ENCODE measurements around the gene TCF20.

TCF20 gene

GRCh38 chr22:42270510-42271190 lies at the start of gene TCF20:
TSS of gene TCF20 (minus strand) at chr22:42270653. CDS start at chr22:42215305, 55,348 bp downstream.
- in situ Hi-C loops (cut with HindIII; ENCODE audit: low sequenced_read_pairs) = no loop called here

GRCh38 chr22:42319386-42319785 lies 48.9 kb upstream of the TCF20 start:
- in situ Hi-C loops (cut with HindIII; ENCODE audit: low sequenced_read_pairs) = no loop called here

- in situ Hi-C loops (cut with HindIII; ENCODE audit: low sequenced_read_pairs) = no loop called here
Observed at GRCh38 chr22:42318967-42319366, 48.5 kb upstream of the TCF20 start.

GRCh38 chr22:42317691-42318547 lies 47.5 kb upstream of the TCF20 start:
- in situ Hi-C loops (cut with HindIII; ENCODE audit: low sequenced_read_pairs) = no loop called here

- in situ Hi-C loops (cut with HindIII; ENCODE audit: low sequenced_read_pairs) = no loop called here
Observed at GRCh38 chr22:42317008-42317407, 46.6 kb upstream of the TCF20 start.

GRCh38 chr22:42315392-42315756 lies 44.9 kb upstream of the TCF20 start:
- in situ Hi-C loops (cut with HindIII; ENCODE audit: low sequenced_read_pairs) = no loop called here

- in situ Hi-C loops (cut with HindIII; ENCODE audit: low sequenced_read_pairs) = no loop called here
Observed at GRCh38 chr22:42314709-42315391, 44.4 kb upstream of the TCF20 start.

- in situ Hi-C loops (cut with HindIII; ENCODE audit: low sequenced_read_pairs) = no loop called here
Observed at GRCh38 chr22:42313804-42314581, 43.5 kb upstream of the TCF20 start.

- in situ Hi-C loops (cut with HindIII; ENCODE audit: low sequenced_read_pairs) = no loop called here
Observed at GRCh38 chr22:42313204-42313603, 42.8 kb upstream of the TCF20 start.

- in situ Hi-C loops (cut with HindIII; ENCODE audit: low sequenced_read_pairs) = no loop called here
Observed at GRCh38 chr22:42310291-42311015, 40.0 kb upstream of the TCF20 start.

- in situ Hi-C loops (cut with HindIII; ENCODE audit: low sequenced_read_pairs) = no loop called here
Observed at GRCh38 chr22:42309865-42310264, 39.4 kb upstream of the TCF20 start.

GRCh38 chr22:42308892-42309468 lies 38.5 kb upstream of the TCF20 start:
- in situ Hi-C loops (cut with HindIII; ENCODE audit: low sequenced_read_pairs) = no loop called here

- in situ Hi-C loops (cut with HindIII; ENCODE audit: low sequenced_read_pairs) = no loop called here
Observed at GRCh38 chr22:42307806-42308563, 37.5 kb upstream of the TCF20 start.

GRCh38 chr22:42306010-42306409 lies 35.6 kb upstream of the TCF20 start:
- in situ Hi-C loops (cut with HindIII; ENCODE audit: low sequenced_read_pairs) = no loop called here

- in situ Hi-C loops (cut with HindIII; ENCODE audit: low sequenced_read_pairs) = no loop called here
Observed at GRCh38 chr22:42304324-42304790, 33.9 kb upstream of the TCF20 start.

- in situ Hi-C loops (cut with HindIII; ENCODE audit: low sequenced_read_pairs) = no loop called here
Observed at GRCh38 chr22:42303396-42304323, 33.2 kb upstream of the TCF20 start.

- in situ Hi-C loops (cut with HindIII; ENCODE audit: low sequenced_read_pairs) = no loop called here
Observed at GRCh38 chr22:42301742-42302102, 31.3 kb upstream of the TCF20 start.
